GM21619 (cell line): Measurements from ENCODE around the gene KLK5.

Experiments
- ATAC-seq: cut with Tn5 transposase; IDR thresholded peaks from one replicate; pipeline ENCODE4 v1.9.1; 2021; ENCODE audit not compliant: unreplicated experiment

The KLK5 gene

GRCh38 chr19:50894478-50895356 is 58.1 kb downstream of the KLK5 start:
- no peak for ATAC-seq
